ENCODE data around the gene TBC1D9. TPM values are rescaled to one million over a fixed set of nuclear protein-coding genes. Genes with fewer than 3 reads are reported as not detected.

Gene TBC1D9
- total RNA-seq, 3 donors from 2014 or later = 0.18 to 0.27 (median 0.18) TPM

DNA sequence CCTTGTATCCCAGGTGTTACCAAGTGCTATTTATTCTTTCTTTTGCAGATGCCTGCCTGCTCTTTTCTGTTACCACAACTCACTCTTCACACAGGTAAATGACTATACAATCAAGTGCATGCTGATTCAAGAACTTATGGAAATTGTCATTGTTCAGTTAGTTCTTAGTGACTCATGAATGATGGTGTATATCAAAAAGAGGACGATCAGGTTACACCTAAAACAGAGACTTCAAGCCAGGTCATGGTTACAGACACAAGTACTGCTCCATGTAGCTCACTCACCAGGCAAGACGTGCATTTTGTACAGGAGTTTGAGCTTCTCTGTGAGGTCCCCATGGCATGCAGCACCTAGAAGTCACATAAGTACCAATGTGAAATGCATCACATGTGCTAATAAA lies 128.2 kb downstream of the TBC1D9 start:
- Mint-ChIP-seq H3K36me3 (ENCODE audit: insufficient read depth) (no peaks in the 10 kb centered on the region), H3K27me3 (ENCODE audit: low read depth) (peaks cover 8% of the 10 kb centered on the region), H3K9me3 (no peaks in the 10 kb centered on the region), H3K4me1 (ENCODE audit: low read depth) (no peaks in the 10 kb centered on the region), H3K4me3 (no peak overlapping the region)
- no peak for DNase-seq
- no peak for ATAC-seq

DNA sequence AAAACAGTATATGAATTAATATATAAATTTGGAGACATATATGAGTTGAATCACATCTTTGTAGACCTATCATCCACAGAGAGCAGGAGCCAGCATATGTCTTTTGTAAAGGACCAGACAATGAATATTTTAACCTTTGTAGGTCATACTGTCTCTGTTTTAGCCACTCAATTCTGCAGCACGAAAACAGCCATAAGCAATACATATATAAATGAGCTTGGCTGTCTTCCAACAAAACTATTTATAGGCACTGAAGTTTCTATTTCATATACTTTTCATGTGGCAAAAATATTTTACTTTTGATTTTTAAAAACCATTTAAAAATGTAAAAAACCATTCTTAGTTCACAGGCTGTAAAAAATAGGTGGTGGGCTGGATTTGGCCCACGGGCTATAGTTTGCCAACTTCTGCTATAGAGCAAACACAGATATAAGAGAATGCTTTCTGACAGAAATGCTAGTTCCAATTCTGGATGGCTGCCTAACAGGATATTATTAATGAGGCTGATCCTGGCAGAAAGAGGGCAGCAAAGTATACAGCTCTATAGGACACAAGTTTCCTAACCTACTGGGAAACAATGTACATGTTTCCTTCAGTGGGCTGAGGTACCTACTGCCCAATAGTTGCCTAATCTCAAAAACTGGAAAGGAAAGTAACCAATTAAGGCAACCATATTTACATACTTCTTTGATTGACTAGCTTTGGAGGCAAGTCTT lies 129.4 kb downstream of the TBC1D9 start:
- DNase-seq (no peak), ATAC-seq (no peak)
- H3K9me3 Mint-ChIP-seq = no peaks in the 10 kb centered on the region
- no peaks in the 10 kb centered on the region for H3K4me1 Mint-ChIP-seq (ENCODE audit: low read depth)
- H3K4me3 Mint-ChIP-seq = no peak overlapping the region
- no peaks in the 10 kb centered on the region for H3K36me3 Mint-ChIP-seq (ENCODE audit: insufficient read depth)
- peaks cover 8% of the 10 kb centered on the region for H3K27me3 Mint-ChIP-seq (ENCODE audit: low read depth)

DNA sequence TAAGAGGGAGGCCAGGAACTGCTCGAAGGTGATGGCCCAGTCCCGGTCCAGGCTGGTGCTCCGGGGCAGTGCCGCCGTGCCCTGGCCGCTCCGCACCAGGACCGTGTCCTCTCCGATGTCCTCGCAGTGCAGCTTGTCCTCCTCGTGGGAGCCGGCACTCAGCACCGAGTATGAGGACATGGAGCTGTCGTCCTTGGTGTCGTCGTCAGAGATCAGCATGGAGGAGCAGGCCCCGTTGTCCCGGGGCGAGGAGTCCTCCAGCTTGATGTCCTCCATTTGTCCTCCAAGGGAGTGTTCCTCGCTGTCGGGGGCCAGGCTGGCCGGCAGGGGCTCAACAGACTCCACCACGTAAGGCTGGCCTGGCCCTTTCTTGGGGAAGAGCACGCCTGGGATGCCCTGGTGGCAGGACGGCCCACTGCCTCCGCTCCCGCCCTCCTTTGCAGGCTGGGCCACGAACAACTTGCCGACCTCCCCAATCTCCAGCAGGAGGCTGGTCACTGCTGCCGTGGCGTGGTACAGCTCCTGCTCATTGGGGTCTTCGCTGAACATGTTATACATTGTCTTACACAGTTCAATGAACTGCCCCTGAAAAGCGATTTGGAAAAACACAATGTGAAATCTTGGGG lies 133.7 kb downstream of the TBC1D9 start:
- H3K4me3 Mint-ChIP-seq = no peak overlapping the region
- peaks cover 8% of the 10 kb centered on the region for H3K27me3 Mint-ChIP-seq (ENCODE audit: low read depth)
- DNase-seq = no peak
- H3K4me1 Mint-ChIP-seq (ENCODE audit: low read depth) = no peaks in the 10 kb centered on the region
- ATAC-seq = no peak
- H3K36me3 Mint-ChIP-seq (ENCODE audit: insufficient read depth) = no peaks in the 10 kb centered on the region
- no peaks in the 10 kb centered on the region for H3K9me3 Mint-ChIP-seq

DNA sequence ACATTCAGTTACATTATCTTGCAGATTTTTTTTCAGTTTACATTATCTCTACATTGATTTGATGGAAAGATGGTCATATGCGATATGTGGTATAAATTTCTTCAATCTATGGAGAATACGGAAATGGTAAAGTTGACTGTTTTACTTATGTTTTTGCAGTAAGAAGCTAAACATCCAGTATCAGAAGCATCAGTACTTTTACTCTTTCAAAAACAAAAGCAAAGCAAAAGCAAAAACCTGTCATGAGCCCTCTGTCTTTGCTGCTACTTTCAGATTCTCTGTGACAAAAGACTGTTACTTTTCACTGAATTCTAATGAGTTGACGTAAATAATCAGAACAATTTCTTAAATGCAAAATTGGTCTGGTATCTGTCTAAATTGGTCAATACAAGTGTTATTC lies 135.0 kb downstream of the TBC1D9 start:
- Mint-ChIP-seq H3K4me3 (no peak overlapping the region), H3K27me3 (ENCODE audit: low read depth) (peaks cover 8% of the 10 kb centered on the region), H3K36me3 (ENCODE audit: insufficient read depth) (no peaks in the 10 kb centered on the region), H3K4me1 (ENCODE audit: low read depth) (no peaks in the 10 kb centered on the region), H3K9me3 (no peaks in the 10 kb centered on the region)
- no peak for ATAC-seq
- DNase-seq = no peak

DNA sequence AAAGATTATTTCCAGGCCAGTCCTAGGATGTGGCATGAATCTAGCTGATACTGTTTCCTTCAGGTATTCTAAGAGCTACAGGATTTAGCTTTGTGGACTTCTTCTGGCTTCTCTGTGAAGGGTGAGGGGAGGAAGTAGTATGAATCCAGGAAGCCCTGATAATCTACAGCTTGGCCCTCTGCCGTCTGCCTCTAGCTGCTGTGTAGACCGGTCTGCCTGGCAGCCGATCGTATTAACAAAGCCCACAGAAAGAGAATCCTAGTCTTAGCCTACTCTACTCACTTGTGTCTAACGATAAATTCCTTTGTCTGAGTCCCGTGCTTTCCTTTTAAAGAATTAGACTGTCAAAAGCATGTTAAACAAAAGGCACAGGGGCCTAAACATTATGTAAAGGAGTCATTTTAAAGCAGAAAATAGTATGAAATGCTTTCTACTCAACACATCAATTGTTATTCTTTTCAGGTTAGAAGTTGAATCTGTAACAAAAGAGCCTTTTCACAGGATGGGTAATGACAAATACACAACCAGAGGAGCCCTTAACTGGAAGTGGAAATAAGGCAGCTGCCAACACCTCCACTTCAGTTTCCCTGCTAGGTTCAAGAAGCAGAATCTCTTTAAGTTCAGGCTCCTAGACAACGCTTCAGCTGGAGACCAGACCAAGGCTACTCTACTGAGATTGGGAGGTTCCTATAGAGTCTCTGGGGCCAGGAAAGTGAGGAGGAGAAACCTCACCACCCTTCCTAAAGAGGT lies 138.5 kb downstream of the TBC1D9 start:
- Mint-ChIP-seq H3K4me3 (no peak overlapping the region), H3K4me1 (ENCODE audit: low read depth) (no peaks in the 10 kb centered on the region), H3K9me3 (no peaks in the 10 kb centered on the region), H3K36me3 (ENCODE audit: insufficient read depth) (no peaks in the 10 kb centered on the region), H3K27me3 (ENCODE audit: low read depth) (peaks cover 2% of the 10 kb centered on the region)
- DNase-seq (no peak), ATAC-seq (no peak)

DNA sequence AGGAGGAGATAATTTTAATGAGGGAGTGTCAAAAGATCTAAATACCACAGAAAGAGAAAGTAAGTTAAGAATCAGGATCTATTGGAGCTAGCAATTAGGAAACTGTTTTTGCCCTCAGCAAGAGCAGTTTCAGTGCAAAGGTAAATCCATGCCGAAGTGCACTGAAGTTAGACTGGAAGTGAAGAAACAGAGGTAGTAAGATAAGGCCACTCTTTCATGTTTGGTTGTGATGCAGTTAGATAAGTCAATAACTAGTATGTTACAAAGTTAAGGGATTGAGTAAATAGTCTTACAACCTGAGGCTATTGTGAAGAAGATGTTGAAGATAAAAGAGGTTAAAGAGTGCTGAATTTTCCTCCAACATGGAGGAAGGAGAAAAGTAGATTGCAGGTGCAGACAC lies 140.7 kb downstream of the TBC1D9 start:
- Mint-ChIP-seq H3K36me3 (ENCODE audit: insufficient read depth) (no peaks in the 10 kb centered on the region), H3K9me3 (no peaks in the 10 kb centered on the region), H3K4me1 (ENCODE audit: low read depth) (no peaks in the 10 kb centered on the region), H3K27me3 (ENCODE audit: low read depth) (peaks cover 2% of the 10 kb centered on the region), H3K4me3 (no peak overlapping the region)
- ATAC-seq = no peak
- DNase-seq = no peak

DNA sequence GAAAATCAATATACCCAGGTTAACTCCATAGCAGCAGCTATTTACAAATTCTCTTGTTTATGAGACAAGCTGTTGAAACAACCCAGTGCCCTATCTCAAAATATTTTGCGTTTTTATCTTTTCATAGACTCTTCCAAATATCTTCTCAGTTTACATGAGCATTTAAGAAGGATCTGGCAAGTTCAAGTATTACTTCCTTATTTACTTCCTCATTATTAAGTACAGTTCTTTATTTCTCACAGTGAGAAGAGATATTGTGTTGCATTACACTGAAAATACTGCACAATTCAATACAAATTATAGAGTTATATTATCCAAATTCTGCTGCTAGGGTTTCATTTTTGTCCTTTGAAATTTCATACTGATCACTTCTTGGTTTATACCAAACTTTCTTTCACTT lies 143.8 kb downstream of the TBC1D9 start:
- Mint-ChIP-seq H3K27me3 (ENCODE audit: low read depth) (peaks cover 6% of the 10 kb centered on the region), H3K9me3 (no peaks in the 10 kb centered on the region), H3K4me3 (no peak overlapping the region), H3K4me1 (ENCODE audit: low read depth) (no peaks in the 10 kb centered on the region), H3K36me3 (ENCODE audit: insufficient read depth) (no peaks in the 10 kb centered on the region)
- DNase-seq (no peak), ATAC-seq (no peak)

DNA sequence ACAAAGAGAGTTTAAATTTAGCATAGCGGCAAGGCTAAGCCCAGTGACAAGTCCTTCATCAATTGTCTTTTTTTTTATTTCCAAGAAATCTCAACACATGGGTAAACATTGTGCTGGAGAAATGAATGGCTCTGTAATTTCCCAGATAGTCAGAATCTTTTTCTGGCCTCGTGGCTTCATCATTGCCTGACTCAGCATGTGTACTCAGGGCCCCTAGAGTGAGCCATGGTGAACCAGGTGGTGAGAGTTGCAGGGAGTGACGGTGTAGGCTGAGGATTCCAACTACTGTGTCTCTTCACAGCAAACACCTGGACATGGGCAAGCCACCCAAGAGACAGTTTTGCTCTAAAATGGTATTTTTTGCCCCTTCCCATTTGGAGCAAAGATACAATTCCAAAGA lies 144.3 kb downstream of the TBC1D9 start:
- DNase-seq (no peak), ATAC-seq (no peak)
- Mint-ChIP-seq H3K9me3 (no peaks in the 10 kb centered on the region), H3K4me3 (no peak overlapping the region), H3K4me1 (ENCODE audit: low read depth) (no peaks in the 10 kb centered on the region), H3K27me3 (ENCODE audit: low read depth) (peaks cover 11% of the 10 kb centered on the region), H3K36me3 (ENCODE audit: insufficient read depth) (no peaks in the 10 kb centered on the region)

DNA sequence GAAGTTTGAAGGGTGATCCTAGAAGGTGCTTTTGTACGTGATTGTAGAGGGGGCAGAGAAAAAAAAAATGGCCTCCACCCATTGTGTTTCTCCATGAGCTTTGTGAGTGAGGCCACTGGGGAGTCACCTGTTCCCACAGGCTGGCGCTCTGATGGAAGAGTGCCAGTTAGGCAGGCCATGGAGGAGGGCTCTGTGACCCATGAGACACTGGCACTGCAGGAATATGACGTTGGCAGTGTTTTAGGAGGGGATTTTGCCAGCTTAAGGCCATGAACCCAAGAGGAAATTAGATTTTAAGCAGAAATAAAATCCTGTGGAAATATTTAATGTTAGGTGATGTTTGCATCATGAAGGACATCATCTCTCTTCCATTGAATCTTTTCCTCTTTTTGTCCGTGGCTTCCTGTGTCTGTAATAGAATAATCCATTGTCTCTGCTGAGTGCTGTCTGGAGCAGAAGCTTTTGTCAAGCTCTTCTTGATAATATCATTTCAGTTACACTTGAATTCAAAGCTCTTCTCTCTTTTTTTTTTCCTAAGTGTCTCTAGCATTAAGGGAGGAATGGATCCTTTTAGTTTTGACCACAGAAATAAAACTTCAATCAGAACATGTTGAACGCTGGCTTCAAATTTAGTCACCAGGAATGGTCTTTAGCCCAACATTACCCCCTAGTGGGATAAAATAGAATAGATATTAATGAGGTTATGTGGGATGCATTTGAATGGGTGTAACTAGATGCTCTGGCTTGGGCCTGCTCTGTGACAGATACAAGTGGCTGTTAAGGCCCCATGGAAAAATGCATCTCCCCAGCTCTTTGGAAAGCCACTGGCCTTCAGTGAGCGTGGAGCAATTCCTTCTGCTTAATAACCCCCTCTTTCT lies 146.4 kb downstream of the TBC1D9 start:
- Mint-ChIP-seq H3K36me3 (ENCODE audit: insufficient read depth) (no peaks in the 10 kb centered on the region), H3K4me3 (no peak overlapping the region), H3K9me3 (no peaks in the 10 kb centered on the region), H3K4me1 (ENCODE audit: low read depth) (no peaks in the 10 kb centered on the region), H3K27me3 (ENCODE audit: low read depth) (peaks cover 14% of the 10 kb centered on the region)
- ATAC-seq (peak in 1 of 2 donors; percentile 38), DNase-seq (no peak)

DNA sequence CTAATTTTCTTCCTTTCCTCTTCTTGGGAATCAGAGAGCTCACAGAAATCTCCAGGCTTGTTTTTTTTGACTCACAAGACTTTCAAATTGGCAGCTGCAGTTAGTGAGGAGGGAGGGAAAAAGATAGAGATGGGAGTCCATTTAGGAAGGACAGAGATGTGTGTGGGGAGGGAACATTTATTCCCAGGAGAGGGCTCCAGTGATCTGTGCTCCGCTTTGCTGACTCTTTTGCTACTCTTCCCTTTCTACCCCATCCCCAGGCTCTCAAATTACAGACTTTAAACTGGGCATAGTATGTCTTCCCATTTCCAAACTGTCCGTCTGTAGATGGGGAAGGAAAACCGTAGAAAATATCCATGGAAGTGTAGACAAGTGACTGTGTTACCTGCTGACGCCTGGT lies 148.3 kb downstream of the TBC1D9 start:
- H3K4me1 Mint-ChIP-seq (ENCODE audit: low read depth) = no peaks in the 10 kb centered on the region
- ATAC-seq = no peak
- H3K9me3 Mint-ChIP-seq = no peaks in the 10 kb centered on the region

DNA sequence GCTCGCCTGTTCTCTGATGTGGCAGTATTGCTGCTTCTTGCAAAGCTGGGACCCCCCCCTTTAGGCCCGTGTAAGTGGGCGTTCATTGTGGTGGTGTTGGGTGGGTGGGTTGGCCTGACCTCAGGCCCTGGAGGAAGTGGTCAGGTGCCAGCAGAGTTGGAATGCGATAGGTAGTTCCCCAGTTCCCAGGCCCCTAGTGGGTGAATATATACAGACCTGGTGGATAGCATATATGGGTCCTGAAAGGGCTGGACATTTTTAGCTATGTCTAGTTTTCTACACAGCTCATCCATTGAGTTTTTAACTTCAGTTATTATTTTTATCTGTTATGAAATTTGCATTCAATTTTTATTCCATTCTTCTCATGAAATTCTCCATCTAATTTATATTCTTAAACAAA lies 151.6 kb downstream of the TBC1D9 start:
- Mint-ChIP-seq H3K4me1 (ENCODE audit: low read depth) (no peaks in the 10 kb centered on the region), H3K27me3 (ENCODE audit: low read depth) (peaks cover 15% of the 10 kb centered on the region), H3K9me3 (no peaks in the 10 kb centered on the region), H3K36me3 (ENCODE audit: insufficient read depth) (no peaks in the 10 kb centered on the region), H3K4me3 (no peak overlapping the region)
- no peak for DNase-seq
- ATAC-seq = no peak

More for the DNA sequence above, 148.3 kb downstream of the TBC1D9 start:
- DNase-seq = no peak
- Mint-ChIP-seq H3K36me3 (ENCODE audit: insufficient read depth) (no peaks in the 10 kb centered on the region), H3K4me3 (no peak overlapping the region), H3K27me3 (ENCODE audit: low read depth) (peaks cover 16% of the 10 kb centered on the region)

DNA sequence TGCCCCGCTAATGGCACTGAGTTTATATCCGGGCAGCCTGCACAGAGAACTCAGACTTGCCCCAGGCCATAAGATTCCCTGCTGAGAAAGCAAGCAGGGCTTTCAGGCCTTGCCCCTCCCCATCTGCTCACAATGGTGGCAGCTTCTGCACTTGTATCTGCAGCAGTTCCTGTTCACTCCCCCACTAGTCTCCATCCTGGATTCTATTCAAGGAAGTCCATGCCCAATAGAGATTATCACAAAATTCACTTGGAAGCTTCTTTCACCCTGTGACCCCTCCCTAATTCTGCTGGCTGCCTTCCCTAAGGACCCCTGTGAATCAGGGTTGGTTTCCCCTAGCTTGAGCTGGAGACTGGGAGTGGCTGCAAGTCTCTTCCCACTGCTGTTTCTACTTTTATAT lies 152.9 kb downstream of the TBC1D9 start:
- Mint-ChIP-seq H3K36me3 (ENCODE audit: insufficient read depth) (no peaks in the 10 kb centered on the region), H3K9me3 (no peaks in the 10 kb centered on the region), H3K27me3 (ENCODE audit: low read depth) (peaks cover 14% of the 10 kb centered on the region), H3K4me3 (no peak overlapping the region), H3K4me1 (ENCODE audit: low read depth) (no peaks in the 10 kb centered on the region)
- ATAC-seq (no peak), DNase-seq (no peak)

DNA sequence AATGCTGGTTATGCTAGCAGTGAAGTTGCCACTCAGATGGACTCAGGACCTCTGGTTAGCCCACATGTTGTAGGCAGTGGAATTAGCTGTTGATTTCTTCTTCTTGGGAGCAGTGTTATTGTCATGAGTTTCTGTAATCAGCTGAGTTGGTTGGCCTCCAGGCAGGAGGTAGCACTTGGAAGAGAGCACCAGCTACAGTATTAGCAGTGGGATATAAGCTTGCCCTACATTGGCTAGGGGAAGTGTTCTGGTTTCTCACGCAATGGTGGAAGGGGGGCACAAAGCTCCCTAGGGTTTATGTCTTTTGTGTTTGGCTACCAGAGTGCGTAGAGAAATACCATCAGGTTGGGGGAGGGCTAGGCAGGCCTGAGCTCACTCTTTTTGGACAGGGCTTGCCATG lies 153.5 kb downstream of the TBC1D9 start:
- Mint-ChIP-seq H3K4me3 (no peak overlapping the region), H3K9me3 (no peaks in the 10 kb centered on the region), H3K36me3 (ENCODE audit: insufficient read depth) (no peaks in the 10 kb centered on the region), H3K27me3 (ENCODE audit: low read depth) (peaks cover 14% of the 10 kb centered on the region), H3K4me1 (ENCODE audit: low read depth) (no peaks in the 10 kb centered on the region)
- DNase-seq = no peak
- ATAC-seq = no peak

DNA sequence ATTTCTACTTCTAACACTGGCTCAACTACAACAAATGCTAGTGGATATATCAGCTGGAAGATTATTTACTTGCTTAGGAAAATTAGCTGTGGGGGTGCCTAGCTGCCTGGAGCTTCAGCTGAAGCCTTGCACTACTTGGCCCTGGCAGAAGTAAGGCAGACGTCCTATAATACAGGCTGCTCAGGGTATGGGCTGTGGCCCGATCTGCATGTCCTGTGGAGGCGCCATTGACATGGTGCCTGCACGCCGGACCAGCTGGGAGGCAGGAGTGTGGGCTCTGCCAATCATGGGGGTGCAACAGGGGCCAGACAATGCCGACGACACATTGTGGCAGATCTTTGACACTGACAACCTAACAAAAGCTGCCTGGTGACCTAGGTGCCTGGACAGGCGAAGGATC lies 155.8 kb downstream of the TBC1D9 start:
- Mint-ChIP-seq H3K36me3 (ENCODE audit: insufficient read depth) (no peaks in the 10 kb centered on the region), H3K27me3 (ENCODE audit: low read depth) (peaks cover 12% of the 10 kb centered on the region), H3K4me3 (no peak overlapping the region), H3K4me1 (ENCODE audit: low read depth) (no peaks in the 10 kb centered on the region), H3K9me3 (no peaks in the 10 kb centered on the region)
- no peak for ATAC-seq
- no peak for DNase-seq

Measured in activated T-cell treated with anti-CD3 and anti-CD28 coated beads, Interleukin-2, amount 50 U/mL, for 4 hours (primary cell).